HCT116 (cell line): ENCODE data around the gene MRPL50. TPM values are rescaled to one million over a fixed set of nuclear protein-coding genes. Genes with fewer than 3 reads are reported as not detected.

Experiments
- ATAC-seq: fragments of 200-7000 bp; cut with Tn5 transposase; 2 replicates; pipeline ENCODE4 v1.9.1; 2020; ENCODE audit warnings: mild to moderate bottlenecking, moderate library complexity
- BruUV-seq: library from RNA; stranded (reverse); fragments of 400-500 nt; replicated peaks from 2 replicates; lab custom pipeline; 2021; lab: Mats Ljungman, UMichigan
- CTCF ChIA-PET: fragments of 300-600 bp; sonication (Branson Sonifier 250); formaldehyde crosslinking; loops from one replicate; lab custom pipeline; 2021; ENCODE audit warnings: antibody characterized with exemption; lab: Charles Lee
- POLR2A ChIA-PET: fragments of 300-600, 350-600 bp; sonication (Branson Sonifier 250); formaldehyde crosslinking; loops from one replicate; lab custom pipeline; 2021; ENCODE audit warnings: antibody characterized with exemption; lab: Charles Lee
- RAD21 ChIA-PET, 2 experiments: fragments of 300-600 bp; sonication (Branson Sonifier 250); formaldehyde crosslinking; loops; one replicate each; lab custom pipeline; 2023; ENCODE audit warnings: low total read pairs in 2 of 2; ENCODE audit not compliant: uncharacterized antibody in 2 of 2, unreplicated experiment in 2 of 2, low non-redundant PET in 1 of 2; lab: Charles Lee
- DNase-seq: peaks from one replicate; pipeline ENCODE4 v3.0.0-alpha.2; 2010; ENCODE audit warnings: low read depth, low spot score
- H2AFZ ChIP-seq: fragments of 200-600 bp; shearing (Covaris generic), sonication (generic); 2 replicates; pipeline ENCODE4 v1.6.1; 2017; ENCODE audit warnings: low read depth, mixed run types, mixed read lengths, antibody characterized with exemption, low read length; ENCODE audit not compliant: poor library complexity, severe bottlenecking
- H3K27ac ChIP-seq: 2 replicates; pipeline ENCODE4 v1.5.1; 2012; ENCODE audit warnings: low read depth, low read length
- H3K27me3 ChIP-seq: fragments of 200-600 bp; sonication (generic); 2 replicates; pipeline ENCODE4 v1.6.1; 2016; ENCODE audit warnings: mixed run types, low read length, mixed read lengths; ENCODE audit not compliant: insufficient read depth
- H3K36me3 ChIP-seq, 2 experiments: fragments of 200-500 bp in 1 of 2; fragments of 200-600 bp in 1 of 2; sonication (Bioruptor generic) in 1 of 2; sonication (generic) in 1 of 2; 2 replicates each; pipeline versions ENCODE4 v1.5.1 to v1.6.1; 2014 to 2016; ENCODE audit warnings: low read length in 2 of 2, inconsistent platforms in 1 of 2, mixed read lengths in 1 of 2, mixed run types in 1 of 2; ENCODE audit not compliant: insufficient read depth in 2 of 2, control insufficient read depth in 1 of 2
- H3K4me1 ChIP-seq, 2 experiments: fragments of 200-600 bp in 1 of 2; sonication (generic) in 1 of 2; 2 replicates each; pipeline versions ENCODE4 v1.5.1 to v1.6.1; 2012 to 2017; ENCODE audit warnings: low read length in 2 of 2, inconsistent platforms in 1 of 2, mild to moderate bottlenecking in 1 of 2, mixed read lengths in 1 of 2, mixed run types in 1 of 2, moderate library complexity in 1 of 2; ENCODE audit not compliant: insufficient read depth in 2 of 2, control insufficient read depth in 1 of 2
- H3K4me2 ChIP-seq: fragments of 200-600 bp; sonication (generic); 2 replicates; pipeline ENCODE4 v1.6.1; 2017; ENCODE audit warnings: mixed run types, low read length, mixed read lengths
- H3K4me3 ChIP-seq, 2 experiments: fragments of 200-600 bp in 1 of 2; sonication (generic) in 1 of 2; replicated peaks in 1 of 2; 2 replicates each; pipeline ENCODE4 v1.5.1; 2011 to 2016; ENCODE audit warnings: low read length in 2 of 2, control low read depth in 1 of 2, low read depth in 1 of 2, mild to moderate bottlenecking in 1 of 2, mixed read lengths in 1 of 2, mixed run types in 1 of 2
- H3K79me2 ChIP-seq: fragments of 200-600 bp; sonication (generic); 2 replicates; pipeline ENCODE4 v1.6.1; 2017; ENCODE audit warnings: mild to moderate bottlenecking, mixed run types, low read length, moderate library complexity, mixed read lengths; ENCODE audit not compliant: insufficient read depth
- H3K9ac ChIP-seq: fragments of 200-600 bp; sonication (generic); 2 replicates; pipeline ENCODE4 v1.6.1; 2016; ENCODE audit warnings: low read length, mixed read lengths
- H3K9me2 ChIP-seq: fragments of 200-600 bp; sonication (generic), shearing (Covaris generic); 2 replicates; pipeline ENCODE4 v1.6.1; 2017; ENCODE audit warnings: mixed run types, mild to moderate bottlenecking, moderate library complexity; ENCODE audit not compliant: insufficient read depth
- H3K9me3 ChIP-seq, 2 experiments: fragments of 200-500 bp in 1 of 2; fragments of 200-600 bp in 1 of 2; sonication (Bioruptor generic) in 1 of 2; sonication (generic) in 1 of 2; 2 replicates each; pipeline ENCODE4 v1.6.1; 2014 to 2017; ENCODE audit warnings: low read length in 2 of 2, mixed read lengths in 2 of 2, inconsistent platforms in 1 of 2, low read depth in 1 of 2, mild to moderate bottlenecking in 1 of 2, mixed run types in 1 of 2, moderate library complexity in 1 of 2; ENCODE audit not compliant: control insufficient read depth in 1 of 2, insufficient read depth in 1 of 2
- H4K20me1 ChIP-seq: fragments of 200-600 bp; sonication (generic), shearing (Covaris generic); 2 replicates; pipeline ENCODE4 v1.6.1; 2017; ENCODE audit warnings: mixed run types, mild to moderate bottlenecking, moderate library complexity; ENCODE audit not compliant: insufficient read depth
- CBX3 ChIP-seq: IDR thresholded peaks from 2 replicates; pipeline ENCODE4 v1.6.1; 2012; ENCODE audit warnings: low read depth
- CEBPB ChIP-seq: IDR thresholded peaks from 2 replicates; pipeline ENCODE4 v1.6.1; 2012; ENCODE audit warnings: low read depth
- EGR1 ChIP-seq: IDR thresholded peaks from 2 replicates; pipeline ENCODE4 v1.6.1; 2012; ENCODE audit warnings: low read depth
- ELF1 ChIP-seq: IDR thresholded peaks from 2 replicates; pipeline ENCODE4 v1.6.1; 2012; ENCODE audit warnings: low read depth, borderline replicate concordance
- EZH2 ChIP-seq: fragments of 200-600 bp; sonication (generic); IDR thresholded peaks from 2 replicates; pipeline ENCODE4 v1.6.1; 2017; ENCODE audit warnings: antibody characterized with exemption, mixed run types
- FOSL1 ChIP-seq: IDR thresholded peaks from 2 replicates; pipeline ENCODE4 v1.6.1; 2012; ENCODE audit warnings: low read depth
- JUND ChIP-seq: IDR thresholded peaks from 2 replicates; pipeline ENCODE4 v1.6.1; 2012
- POLR2A ChIP-seq: IDR thresholded peaks from 2 replicates; pipeline ENCODE4 v1.7.0; 2011; ENCODE audit warnings: borderline replicate concordance; ENCODE audit not compliant: insufficient read depth, insufficient read length; ENCODE audit errors: extremely low read depth
- RAD21 ChIP-seq: IDR thresholded peaks from 2 replicates; pipeline ENCODE4 v1.6.1; 2012; ENCODE audit warnings: low read depth, mild to moderate bottlenecking
- SP1 ChIP-seq: IDR thresholded peaks from 2 replicates; pipeline ENCODE4 v1.6.1; 2012; ENCODE audit warnings: low read depth
- TCF7L2 ChIP-seq: IDR thresholded peaks from 2 replicates; pipeline ENCODE4 v1.7.0; 2011; ENCODE audit warnings: borderline replicate concordance, inconsistent platforms; ENCODE audit not compliant: insufficient read depth, insufficient read length; ENCODE audit errors: extremely low read depth
- YY1 ChIP-seq: IDR thresholded peaks from 2 replicates; pipeline ENCODE4 v1.6.1; 2011; ENCODE audit warnings: low read length, low read depth, moderate library complexity, mild to moderate bottlenecking; ENCODE audit not compliant: insufficient replicate concordance; ENCODE audit errors: extremely low read depth
- ZFX ChIP-seq: fragments of 450-650 bp; IDR thresholded peaks from 2 replicates; pipeline ENCODE4 v1.6.1; 2017
- intact Hi-C: fragments of 100-400 bp; cut with micrococcal nuclease; formaldehyde crosslinking; loops from 2 replicates; pipeline ENCODE4 v1.10.0; 2022
- total RNA-seq: library from RNA; stranded (reverse); gene quantifications from one replicate; pipeline ENCODE4 v1.2.1, GENCODE V29; 2021; ENCODE audit not compliant: unreplicated experiment
- TF ChIP-seq, protein P1 (sequence below): IDR thresholded peaks from 2 replicates; pipeline ENCODE4 v1.6.1; 2012
- TF ChIP-seq, protein P2 (sequence below): IDR thresholded peaks from 2 replicates; pipeline ENCODE4 v1.6.1; 2012
- TF ChIP-seq, protein P3 (sequence below), 3 experiments: fragments of 200-600 bp in 1 of 3; sonication (generic) in 1 of 3; IDR thresholded peaks in 2 of 3; conservative IDR thresholded peaks in 1 of 3; 2 replicates each; pipeline ENCODE4 v1.5.1; 2012 to 2017; ENCODE audit warnings: low read depth in 2 of 3, low read length in 2 of 3, antibody characterized with exemption in 1 of 3, borderline replicate concordance in 1 of 3, control low read depth in 1 of 3, mild to moderate bottlenecking in 1 of 3, mixed read lengths in 1 of 3, mixed run types in 1 of 3, moderate library complexity in 1 of 3; ENCODE audit not compliant: insufficient read depth in 1 of 3
- TF ChIP-seq, protein P4 (sequence below): IDR thresholded peaks from 2 replicates; pipeline ENCODE4 v1.6.1; 2012; ENCODE audit warnings: low read depth

Gene MRPL50
- total RNA-seq, 1 experiment from 2014 or later, result 14.6 TPM

DNA sequence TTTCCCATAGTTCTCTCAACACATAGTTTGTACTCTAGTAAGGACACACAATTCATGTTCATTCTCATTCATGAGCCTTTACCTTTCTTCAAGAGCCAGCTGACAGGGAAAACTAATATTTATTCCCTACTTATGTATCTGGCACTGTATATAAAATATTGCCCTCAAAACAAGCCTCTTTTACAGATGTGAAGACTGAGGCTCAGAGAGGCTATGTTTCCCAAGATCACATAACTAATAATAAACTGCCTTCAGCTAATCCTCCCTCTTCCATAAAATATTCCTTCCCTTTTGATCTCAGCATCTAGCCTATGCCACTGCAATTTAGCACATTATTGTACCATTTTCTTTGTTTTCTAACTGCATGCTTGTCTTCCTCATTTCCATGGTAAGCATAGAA, 19.0 kb upstream of the MRPL50 start:
- Histone ChIP-seq H3K27ac (no peak overlapping the region), H3K79me2 (no peaks in the 10 kb centered on the region), H3K4me2 (no peak overlapping the region), H3K9me3 (no peaks in the 10 kb centered on the region), H3K9me2 (no peaks in the 10 kb centered on the region), H3K4me1 (no peaks in the 10 kb centered on the region), H3K27me3 (peaks cover 5% of the 10 kb centered on the region; the same call in 1 of the 2 replicates), H2AFZ (no peak overlapping the region), H3K9ac (no peak overlapping the region), H3K4me3 (no peak overlapping the region), H3K36me3 (no peaks in the 10 kb centered on the region), H4K20me1 (no peaks in the 10 kb centered on the region)
- TF ChIP-seq CBX3, result no peak
- TF ChIP-seq TCF7L2, result no peak
- TF ChIP-seq RAD21, result no peak
- TF ChIP-seq YY1, result no peak
- TF ChIP-seq ELF1, result no peak
- no peak for TF ChIP-seq CEBPB
- TF ChIP-seq, protein P1, sequence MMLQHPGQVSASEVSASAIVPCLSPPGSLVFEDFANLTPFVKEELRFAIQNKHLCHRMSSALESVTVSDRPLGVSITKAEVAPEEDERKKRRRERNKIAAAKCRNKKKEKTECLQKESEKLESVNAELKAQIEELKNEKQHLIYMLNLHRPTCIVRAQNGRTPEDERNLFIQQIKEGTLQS, result no peak
- TF ChIP-seq EGR1, result no peak
- no peak for TF ChIP-seq FOSL1
- TF ChIP-seq, protein P2, sequence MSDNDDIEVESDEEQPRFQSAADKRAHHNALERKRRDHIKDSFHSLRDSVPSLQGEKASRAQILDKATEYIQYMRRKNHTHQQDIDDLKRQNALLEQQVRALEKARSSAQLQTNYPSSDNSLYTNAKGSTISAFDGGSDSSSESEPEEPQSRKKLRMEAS, result no peak
- no peak for TF ChIP-seq SP1
- TF ChIP-seq, protein P3, sequence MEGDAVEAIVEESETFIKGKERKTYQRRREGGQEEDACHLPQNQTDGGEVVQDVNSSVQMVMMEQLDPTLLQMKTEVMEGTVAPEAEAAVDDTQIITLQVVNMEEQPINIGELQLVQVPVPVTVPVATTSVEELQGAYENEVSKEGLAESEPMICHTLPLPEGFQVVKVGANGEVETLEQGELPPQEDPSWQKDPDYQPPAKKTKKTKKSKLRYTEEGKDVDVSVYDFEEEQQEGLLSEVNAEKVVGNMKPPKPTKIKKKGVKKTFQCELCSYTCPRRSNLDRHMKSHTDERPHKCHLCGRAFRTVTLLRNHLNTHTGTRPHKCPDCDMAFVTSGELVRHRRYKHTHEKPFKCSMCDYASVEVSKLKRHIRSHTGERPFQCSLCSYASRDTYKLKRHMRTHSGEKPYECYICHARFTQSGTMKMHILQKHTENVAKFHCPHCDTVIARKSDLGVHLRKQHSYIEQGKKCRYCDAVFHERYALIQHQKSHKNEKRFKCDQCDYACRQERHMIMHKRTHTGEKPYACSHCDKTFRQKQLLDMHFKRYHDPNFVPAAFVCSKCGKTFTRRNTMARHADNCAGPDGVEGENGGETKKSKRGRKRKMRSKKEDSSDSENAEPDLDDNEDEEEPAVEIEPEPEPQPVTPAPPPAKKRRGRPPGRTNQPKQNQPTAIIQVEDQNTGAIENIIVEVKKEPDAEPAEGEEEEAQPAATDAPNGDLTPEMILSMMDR (IDR thresholded peaks at IDR 0.05 in 2 of 3, conservative IDR thresholded peaks at IDR 0.05 in 1 of 3; ENCODE audit: borderline replicate concordance in 1 of 3, insufficient read depth in 1 of 3, low read depth in 2 of 3, low read length in 2 of 3), result no peak
- TF ChIP-seq EZH2, result no peak
- no peak for TF ChIP-seq ZFX
- no peak for TF ChIP-seq JUND
- no peak for TF ChIP-seq POLR2A
- TF ChIP-seq, protein P4, sequence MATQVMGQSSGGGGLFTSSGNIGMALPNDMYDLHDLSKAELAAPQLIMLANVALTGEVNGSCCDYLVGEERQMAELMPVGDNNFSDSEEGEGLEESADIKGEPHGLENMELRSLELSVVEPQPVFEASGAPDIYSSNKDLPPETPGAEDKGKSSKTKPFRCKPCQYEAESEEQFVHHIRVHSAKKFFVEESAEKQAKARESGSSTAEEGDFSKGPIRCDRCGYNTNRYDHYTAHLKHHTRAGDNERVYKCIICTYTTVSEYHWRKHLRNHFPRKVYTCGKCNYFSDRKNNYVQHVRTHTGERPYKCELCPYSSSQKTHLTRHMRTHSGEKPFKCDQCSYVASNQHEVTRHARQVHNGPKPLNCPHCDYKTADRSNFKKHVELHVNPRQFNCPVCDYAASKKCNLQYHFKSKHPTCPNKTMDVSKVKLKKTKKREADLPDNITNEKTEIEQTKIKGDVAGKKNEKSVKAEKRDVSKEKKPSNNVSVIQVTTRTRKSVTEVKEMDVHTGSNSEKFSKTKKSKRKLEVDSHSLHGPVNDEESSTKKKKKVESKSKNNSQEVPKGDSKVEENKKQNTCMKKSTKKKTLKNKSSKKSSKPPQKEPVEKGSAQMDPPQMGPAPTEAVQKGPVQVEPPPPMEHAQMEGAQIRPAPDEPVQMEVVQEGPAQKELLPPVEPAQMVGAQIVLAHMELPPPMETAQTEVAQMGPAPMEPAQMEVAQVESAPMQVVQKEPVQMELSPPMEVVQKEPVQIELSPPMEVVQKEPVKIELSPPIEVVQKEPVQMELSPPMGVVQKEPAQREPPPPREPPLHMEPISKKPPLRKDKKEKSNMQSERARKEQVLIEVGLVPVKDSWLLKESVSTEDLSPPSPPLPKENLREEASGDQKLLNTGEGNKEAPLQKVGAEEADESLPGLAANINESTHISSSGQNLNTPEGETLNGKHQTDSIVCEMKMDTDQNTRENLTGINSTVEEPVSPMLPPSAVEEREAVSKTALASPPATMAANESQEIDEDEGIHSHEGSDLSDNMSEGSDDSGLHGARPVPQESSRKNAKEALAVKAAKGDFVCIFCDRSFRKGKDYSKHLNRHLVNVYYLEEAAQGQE, result no peak
- RAD21 ChIA-PET, result no interaction called here
- ATAC-seq (no peak), DNase-seq (no peak)
- POLR2A ChIA-PET, result no interaction called here
- CTCF ChIA-PET, result no interaction called here
- BruUV-seq, result no TSS peak
- intact Hi-C loops, result no loop called here
